AG08395 (cell line): ENCODE measurements around the gene RUNDC1.

Experiments used
- DNase-seq: peaks from one replicate; pipeline ENCODE4 v3.0.0; 2012; ENCODE audit warnings: mixed read lengths, low spot score

The RUNDC1 gene

GRCh38 chr17:43019418-43019817, 39.1 kb downstream of the RUNDC1 start:
- peak; percentile 41 for DNase-seq

GRCh38 chr17:43020030-43020621, 39.8 kb downstream of the RUNDC1 start:
- no peak for DNase-seq

- DNase-seq = peak; percentile 91
Observed at GRCh38 chr17:43020789-43021740, 40.7 kb downstream of the RUNDC1 start.

- DNase-seq = peak; percentile 89
Observed at GRCh38 chr17:43021741-43022512, 41.6 kb downstream of the RUNDC1 start, which contains the start of gene VAT1. TSS of gene VAT1 (minus strand) at chr17:43022385. CDS start at chr17:43022322, 63 bp downstream.

- peak; percentile 97 for DNase-seq
Observed at GRCh38 chr17:43024407-43025289, 44.3 kb downstream of the RUNDC1 start, which contains the start of gene RND2. TSS of gene RND2 (plus strand) at chr17:43025231. CDS start at chr17:43025348, 117 bp downstream.

- no peak for DNase-seq
Observed at GRCh38 chr17:43025290-43025657, 44.9 kb downstream of the RUNDC1 start.

- no peak for DNase-seq
Observed at GRCh38 chr17:43025766-43026537, 45.6 kb downstream of the RUNDC1 start.

- no peak for DNase-seq
Observed at GRCh38 chr17:43026595-43026994, 46.2 kb downstream of the RUNDC1 start.

GRCh38 chr17:43027091-43028032, 47.0 kb downstream of the RUNDC1 start:
- no peak for DNase-seq

- DNase-seq = no peak
Observed at GRCh38 chr17:43028221-43028861, 48.0 kb downstream of the RUNDC1 start.

GRCh38 chr17:43030137-43030767, 49.9 kb downstream of the RUNDC1 start:
- DNase-seq = no peak

GRCh38 chr17:43031666-43032065, 51.3 kb downstream of the RUNDC1 start:
- DNase-seq = no peak

- DNase-seq = no peak
Observed at GRCh38 chr17:43033948-43034881, 53.9 kb downstream of the RUNDC1 start.

- no peak for DNase-seq
Observed at GRCh38 chr17:43034894-43035293, 54.5 kb downstream of the RUNDC1 start.

- DNase-seq = no peak
Observed at GRCh38 chr17:43039646-43040045, 59.3 kb downstream of the RUNDC1 start.

- no peak for DNase-seq
Observed at GRCh38 chr17:43040655-43041054, 60.3 kb downstream of the RUNDC1 start.

- peak; percentile 19 for DNase-seq
Observed at GRCh38 chr17:43042025-43042628, 61.8 kb downstream of the RUNDC1 start.
